Measurements from ENCODE around the gene IL16. TPM values are rescaled to one million over a fixed set of nuclear protein-coding genes. Genes with fewer than 3 reads are reported as not detected.

The IL16 gene
- total and polyA plus RNA-seq, 4 donors: 4.3 to 6.6 (median 5.1) TPM

DNA sequence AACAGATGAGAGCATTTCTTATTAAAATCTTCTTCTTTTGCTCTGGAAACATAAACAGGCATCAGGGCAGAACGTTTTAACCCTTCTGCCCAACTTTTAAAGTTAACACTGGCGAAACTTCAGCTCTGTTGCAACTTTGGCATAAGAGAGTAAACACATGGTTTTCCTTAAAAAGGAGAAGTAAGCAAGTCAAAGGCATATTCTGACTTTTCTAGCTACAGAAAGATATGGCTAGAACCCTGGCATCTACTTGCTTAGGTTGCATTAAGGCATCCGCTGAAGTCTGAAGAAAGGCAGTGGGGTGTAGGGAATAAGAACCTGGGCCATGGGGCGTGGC, 13.3 kb upstream of the IL16 start:
- no peak for DNase-seq (ENCODE audit: low read depth in 4 of 6, low spot score in 6 of 6)
- no peaks in the 10 kb centered on the region for H3K36me3 ChIP-seq (ENCODE audit: control insufficient read depth, insufficient read depth, low read length)
- H3K27me3 ChIP-seq (ENCODE audit: control insufficient read depth, insufficient read depth, low read length): no peaks in the 10 kb centered on the region
- H3K27ac ChIP-seq (ENCODE audit: low read depth, low read length): no peak overlapping the region
- peaks cover 19% of the 10 kb centered on the region for H3K4me1 ChIP-seq (ENCODE audit: control insufficient read depth, insufficient read depth, low read length)
- no peaks in the 10 kb centered on the region for H3K9me3 ChIP-seq (ENCODE audit: control insufficient read depth, insufficient read depth, low read length)
- H3K4me3 ChIP-seq (ENCODE audit: low read depth, low read length): no peak overlapping the region
- WGBS (ENCODE audit: insufficient coverage): 92% methylated on average over 2 of the region's 4 CpGs

DNA sequence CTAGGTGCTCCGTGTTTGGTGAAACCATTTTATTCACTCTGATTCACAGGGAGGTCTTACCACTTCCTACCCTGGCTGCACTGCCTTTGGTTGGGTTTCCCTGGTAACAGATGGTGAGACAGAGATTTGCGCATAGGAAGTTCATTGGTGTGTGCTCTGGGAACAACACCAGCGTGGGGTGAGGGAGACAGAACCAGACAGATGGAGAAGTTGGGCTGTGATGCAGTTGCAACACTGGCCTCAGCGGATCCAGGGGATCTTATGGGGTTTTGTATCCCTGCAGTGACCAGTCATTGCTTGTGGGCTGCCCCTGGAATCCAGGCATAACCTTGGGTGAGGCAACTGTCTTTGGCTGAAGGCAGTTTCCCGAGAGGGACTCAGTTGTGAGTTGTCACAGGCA, 12.5 kb upstream of the IL16 start:
- no peaks in the 10 kb centered on the region for H3K36me3 ChIP-seq (ENCODE audit: control insufficient read depth, insufficient read depth, low read length)
- 68% methylated on average over 4 of the region's 5 CpGs for WGBS (ENCODE audit: insufficient coverage)
- DNase-seq (ENCODE audit: low read depth in 4 of 6, low spot score in 6 of 6): no peak

DNA sequence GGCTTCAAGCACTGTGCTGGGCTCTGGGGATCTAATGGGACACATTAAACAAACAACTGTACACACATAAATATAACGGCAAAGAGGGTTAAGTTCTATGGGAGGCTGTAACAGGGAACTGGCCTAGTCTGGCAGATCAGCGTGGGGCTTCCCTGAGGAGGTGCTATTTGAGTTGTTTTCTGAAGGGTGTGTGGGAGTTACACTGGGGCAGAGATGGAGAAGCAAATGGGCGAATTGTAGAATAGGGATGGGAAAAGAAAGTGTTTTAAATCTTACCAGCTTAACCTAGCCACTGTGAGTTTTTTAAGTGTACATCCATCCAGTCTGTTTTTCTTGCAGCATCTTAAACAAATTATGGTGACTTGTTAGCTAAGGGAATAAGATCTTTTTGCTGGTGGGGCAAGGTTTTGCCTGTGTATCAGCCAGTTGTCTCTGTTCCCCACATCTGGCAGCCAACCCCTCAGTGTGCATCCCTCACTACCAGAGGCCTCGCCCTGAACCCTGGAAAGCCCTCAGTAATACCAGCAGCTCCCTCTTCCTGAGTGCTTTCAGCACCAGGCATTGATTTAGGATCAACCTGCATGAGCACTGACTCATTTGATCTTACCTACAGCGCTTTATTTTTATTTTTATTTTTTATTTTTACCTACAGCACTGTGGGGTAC, 10.9 kb upstream of the IL16 start:
- Histone ChIP-seq H3K4me3 (ENCODE audit: low read depth, low read length) (no peak overlapping the region), H3K27ac (ENCODE audit: low read depth, low read length) (no peak overlapping the region), H3K36me3 (ENCODE audit: control insufficient read depth, insufficient read depth, low read length) (no peaks in the 10 kb centered on the region), H3K4me1 (ENCODE audit: control insufficient read depth, insufficient read depth, low read length) (peaks cover 19% of the 10 kb centered on the region), H3K27me3 (ENCODE audit: control insufficient read depth, insufficient read depth, low read length) (no peaks in the 10 kb centered on the region), H3K9me3 (ENCODE audit: control insufficient read depth, insufficient read depth, low read length) (no peaks in the 10 kb centered on the region)
- 89% methylated on average over 1 of the region's 5 CpGs for WGBS (ENCODE audit: insufficient coverage)
- no peak for DNase-seq (ENCODE audit: low read depth in 4 of 6, low spot score in 6 of 6)

More for the DNA sequence above, 12.5 kb upstream of the IL16 start:
- no peak overlapping the region for H3K4me3 ChIP-seq (ENCODE audit: low read depth, low read length)
- H3K4me1 ChIP-seq (ENCODE audit: control insufficient read depth, insufficient read depth, low read length): peaks cover 19% of the 10 kb centered on the region
- H3K27ac ChIP-seq (ENCODE audit: low read depth, low read length): no peak overlapping the region
- H3K9me3 ChIP-seq (ENCODE audit: control insufficient read depth, insufficient read depth, low read length): no peaks in the 10 kb centered on the region
- no peaks in the 10 kb centered on the region for H3K27me3 ChIP-seq (ENCODE audit: control insufficient read depth, insufficient read depth, low read length)

DNA sequence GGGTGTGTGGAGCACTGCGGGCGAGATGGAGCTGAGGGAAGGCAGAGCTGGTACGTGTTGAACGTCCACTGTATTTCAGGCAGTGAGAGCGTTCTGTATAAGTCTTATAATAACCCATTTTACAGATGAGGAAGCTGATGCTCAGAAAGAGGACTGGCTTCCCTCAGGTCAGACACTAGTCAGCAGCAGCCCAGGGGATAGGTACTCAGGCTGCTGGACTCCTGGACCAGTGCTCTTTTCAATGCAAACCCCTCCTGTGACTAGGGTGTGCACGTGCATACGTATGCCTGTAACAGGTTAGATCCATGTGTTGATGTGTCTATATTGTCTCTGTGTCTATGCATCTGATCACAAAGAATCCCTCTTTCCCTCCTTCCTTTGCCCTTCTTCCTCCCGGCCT, 8.3 kb upstream of the IL16 start:
- no peak for DNase-seq (ENCODE audit: low read depth in 4 of 6, low spot score in 6 of 6)
- no peak overlapping the region for H3K4me3 ChIP-seq (ENCODE audit: low read depth, low read length)
- no peaks in the 10 kb centered on the region for H3K9me3 ChIP-seq (ENCODE audit: control insufficient read depth, insufficient read depth, low read length)
- no peaks in the 10 kb centered on the region for H3K36me3 ChIP-seq (ENCODE audit: control insufficient read depth, insufficient read depth, low read length)
- H3K4me1 ChIP-seq (ENCODE audit: control insufficient read depth, insufficient read depth, low read length): peaks cover 3% of the 10 kb centered on the region
- H3K27me3 ChIP-seq (ENCODE audit: control insufficient read depth, insufficient read depth, low read length): no peaks in the 10 kb centered on the region
- WGBS (ENCODE audit: insufficient coverage): 100% methylated on average over 1 of the region's 8 CpGs
- no peak overlapping the region for H3K27ac ChIP-seq (ENCODE audit: low read depth, low read length)

DNA sequence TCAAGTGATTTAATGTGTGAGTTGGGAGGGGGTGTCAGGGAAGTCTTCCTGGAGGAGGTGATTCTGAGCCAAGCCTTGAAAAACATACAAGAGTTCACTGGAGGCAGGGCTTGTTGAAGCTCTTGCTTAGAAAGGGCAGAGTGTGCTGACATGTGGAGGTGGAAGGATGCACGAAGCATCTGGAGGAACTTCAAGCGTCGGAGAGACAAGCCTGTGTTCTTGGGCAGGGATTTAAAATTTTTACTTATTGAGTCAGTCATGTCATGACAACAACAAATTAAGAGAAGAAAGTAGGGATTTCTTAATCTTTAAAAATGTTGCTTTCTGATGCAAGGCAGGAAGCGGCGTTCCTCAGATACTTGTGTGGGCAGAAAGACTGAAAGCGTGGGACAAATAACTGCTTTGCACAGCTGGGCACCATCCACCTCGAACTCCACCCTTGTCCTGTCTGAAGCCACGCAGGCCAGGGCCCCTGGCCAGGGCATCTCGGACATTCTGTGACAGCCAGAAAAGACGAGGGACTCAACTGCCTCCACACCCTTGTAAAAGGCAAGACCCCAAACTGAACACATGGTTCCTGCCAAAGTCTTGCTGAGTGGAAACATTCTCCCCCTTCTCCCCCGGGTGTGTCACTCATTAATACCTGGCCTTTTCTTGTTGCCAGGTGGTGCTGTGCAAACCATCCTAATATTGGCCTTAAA, 6.9 kb upstream of the IL16 start:
- Histone ChIP-seq H3K4me1 (ENCODE audit: control insufficient read depth, insufficient read depth, low read length) (peaks cover 3% of the 10 kb centered on the region), H3K9me3 (ENCODE audit: control insufficient read depth, insufficient read depth, low read length) (no peaks in the 10 kb centered on the region), H3K27ac (ENCODE audit: low read depth, low read length) (no peak overlapping the region), H3K4me3 (ENCODE audit: low read depth, low read length) (no peak overlapping the region), H3K27me3 (ENCODE audit: control insufficient read depth, insufficient read depth, low read length) (no peaks in the 10 kb centered on the region), H3K36me3 (ENCODE audit: control insufficient read depth, insufficient read depth, low read length) (no peaks in the 10 kb centered on the region)
- no peak for DNase-seq (ENCODE audit: low read depth in 4 of 6, low spot score in 6 of 6)
- 79% methylated on average over 9 of the region's 11 CpGs for WGBS (ENCODE audit: insufficient coverage)

DNA sequence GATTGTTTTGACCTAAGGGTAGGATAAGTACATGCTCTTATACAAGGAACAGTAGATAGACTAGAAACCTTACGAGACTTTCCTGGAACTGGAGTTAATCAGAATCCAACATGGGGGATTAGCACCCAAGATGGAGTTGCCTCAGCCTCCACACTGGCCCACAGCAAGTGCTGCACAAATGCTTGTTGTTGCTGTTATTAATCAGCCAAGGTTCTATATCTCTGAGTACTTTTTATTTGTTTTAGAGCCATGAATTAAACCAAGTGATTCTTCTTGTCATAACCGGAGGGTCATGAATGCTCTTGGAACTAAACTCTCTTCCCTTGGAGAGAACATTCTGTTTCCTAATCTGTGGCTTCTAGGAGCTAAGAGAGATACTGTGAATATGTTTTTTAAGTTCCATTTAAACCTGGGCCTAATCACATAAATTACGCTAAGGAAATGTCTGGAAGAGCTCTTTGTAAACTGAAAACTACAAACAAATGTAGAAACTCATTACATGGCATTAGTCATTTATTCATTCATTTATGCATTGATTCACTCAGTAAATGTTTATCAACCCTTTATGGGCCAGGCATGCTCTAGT, 5.7 kb upstream of the IL16 start:
- no peak overlapping the region for H3K27ac ChIP-seq (ENCODE audit: low read depth, low read length)
- H3K4me3 ChIP-seq (ENCODE audit: low read depth, low read length): no peak overlapping the region
- H3K36me3 ChIP-seq (ENCODE audit: control insufficient read depth, insufficient read depth, low read length): no peaks in the 10 kb centered on the region
- no peak for DNase-seq (ENCODE audit: low read depth in 4 of 6, low spot score in 6 of 6)
- H3K9me3 ChIP-seq (ENCODE audit: control insufficient read depth, insufficient read depth, low read length): no peaks in the 10 kb centered on the region
- peaks cover 15% of the 10 kb centered on the region for H3K4me1 ChIP-seq (ENCODE audit: control insufficient read depth, insufficient read depth, low read length)
- peaks cover 3% of the 10 kb centered on the region for H3K27me3 ChIP-seq (ENCODE audit: control insufficient read depth, insufficient read depth, low read length)
- WGBS (ENCODE audit: insufficient coverage): no CpG with 5 or more reads among the region's 3 CpGs

DNA sequence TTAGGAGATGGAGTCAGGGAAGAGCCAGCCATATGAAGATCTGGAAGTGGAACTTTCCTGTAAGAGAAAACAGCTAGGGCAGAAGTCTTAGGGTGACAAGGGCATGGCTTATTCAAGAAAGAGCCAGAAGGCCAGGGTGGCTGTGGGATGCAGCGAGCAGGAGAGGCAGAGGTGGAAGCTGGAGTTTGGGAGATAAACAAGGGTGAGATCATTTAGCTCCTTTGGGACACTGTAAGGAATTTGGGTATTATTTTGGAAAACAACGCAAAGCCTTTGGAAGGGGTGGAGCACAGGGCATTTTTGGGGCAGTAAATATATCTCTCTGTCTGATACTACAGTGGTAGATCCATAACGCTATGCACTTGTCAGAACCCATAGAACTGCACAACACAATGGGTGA, 5.0 kb upstream of the IL16 start:
- Histone ChIP-seq H3K9me3 (ENCODE audit: control insufficient read depth, insufficient read depth, low read length) (no peaks in the 10 kb centered on the region), H3K4me1 (ENCODE audit: control insufficient read depth, insufficient read depth, low read length) (peaks cover 15% of the 10 kb centered on the region), H3K36me3 (ENCODE audit: control insufficient read depth, insufficient read depth, low read length) (no peaks in the 10 kb centered on the region), H3K4me3 (ENCODE audit: low read depth, low read length) (no peak overlapping the region), H3K27ac (ENCODE audit: low read depth, low read length) (no peak overlapping the region), H3K27me3 (ENCODE audit: control insufficient read depth, insufficient read depth, low read length) (peaks cover 3% of the 10 kb centered on the region)
- DNase-seq (ENCODE audit: low read depth in 4 of 6, low spot score in 6 of 6): no peak
- WGBS (ENCODE audit: insufficient coverage): 100% methylated on average over 2 of the region's 3 CpGs

DNA sequence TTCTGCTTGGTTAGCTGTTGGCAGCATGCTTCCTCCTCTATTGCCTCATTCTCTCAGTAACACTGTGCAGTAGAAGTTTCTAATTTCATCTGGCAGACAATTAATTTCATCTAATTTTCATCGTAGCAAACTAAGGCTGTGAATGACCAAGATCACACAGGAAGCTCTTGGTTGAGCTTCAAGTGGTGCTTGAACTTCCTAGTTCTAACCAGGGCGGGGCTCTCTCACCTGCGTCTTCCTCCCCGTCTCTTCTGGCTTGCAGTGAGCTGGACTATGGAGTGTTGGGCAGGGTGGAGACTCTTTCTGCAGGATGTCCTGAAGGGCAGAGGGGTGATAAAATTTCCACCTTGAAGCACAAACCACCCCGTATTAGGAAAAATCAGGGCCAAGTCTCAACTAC, 2.0 kb upstream of the IL16 start:
- 88% methylated on average over 1 of the region's 5 CpGs for WGBS (ENCODE audit: insufficient coverage)
- H3K9me3 ChIP-seq (ENCODE audit: control insufficient read depth, insufficient read depth, low read length): no peaks in the 10 kb centered on the region
- peaks cover 15% of the 10 kb centered on the region for H3K4me1 ChIP-seq (ENCODE audit: control insufficient read depth, insufficient read depth, low read length)
- H3K36me3 ChIP-seq (ENCODE audit: control insufficient read depth, insufficient read depth, low read length): no peaks in the 10 kb centered on the region
- peaks cover 3% of the 10 kb centered on the region for H3K27me3 ChIP-seq (ENCODE audit: control insufficient read depth, insufficient read depth, low read length)
- H3K4me3 ChIP-seq (ENCODE audit: low read depth, low read length): no peak overlapping the region
- no peak for DNase-seq (ENCODE audit: low read depth in 4 of 6, low spot score in 6 of 6)
- H3K27ac ChIP-seq (ENCODE audit: low read depth, low read length): no peak overlapping the region

DNA sequence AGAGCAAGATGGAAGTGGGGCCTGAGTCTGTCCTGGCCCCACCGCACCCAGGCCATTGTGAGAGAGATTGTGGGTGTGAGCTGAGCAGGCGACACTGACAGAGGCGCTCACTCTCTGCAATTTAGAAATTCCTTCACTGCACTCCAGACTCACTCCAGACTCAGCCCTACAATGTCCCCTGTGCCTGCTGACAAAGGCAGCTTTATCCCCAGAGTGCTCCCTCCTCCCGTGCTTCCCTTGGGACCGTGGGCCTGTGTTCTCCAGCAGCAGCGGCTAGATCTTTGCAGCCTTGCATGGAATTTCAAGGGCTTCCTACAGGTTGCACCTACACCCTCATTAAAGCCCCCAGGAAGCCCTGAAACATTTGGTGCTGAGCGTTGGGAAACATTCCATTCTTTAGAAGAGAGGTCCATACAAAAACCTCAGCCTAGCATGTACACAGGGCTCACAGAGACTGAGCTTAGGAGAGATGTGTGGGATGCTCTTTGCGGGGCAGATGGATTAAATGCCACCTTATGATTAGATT, 1.3 kb upstream of the IL16 start:
- H3K27me3 ChIP-seq (ENCODE audit: control insufficient read depth, insufficient read depth, low read length): peaks cover 3% of the 10 kb centered on the region
- no peaks in the 10 kb centered on the region for H3K36me3 ChIP-seq (ENCODE audit: control insufficient read depth, insufficient read depth, low read length)
- H3K4me3 ChIP-seq (ENCODE audit: low read depth, low read length): no peak overlapping the region
- WGBS (ENCODE audit: insufficient coverage): 12% methylated on average over 3 of the region's 8 CpGs
- H3K27ac ChIP-seq (ENCODE audit: low read depth, low read length): no peak overlapping the region
- H3K4me1 ChIP-seq (ENCODE audit: control insufficient read depth, insufficient read depth, low read length): peaks cover 15% of the 10 kb centered on the region
- DNase-seq (ENCODE audit: low read depth in 4 of 6, low spot score in 6 of 6): peak in 2 of 6 donors; percentile 55 to 66
- H3K9me3 ChIP-seq (ENCODE audit: control insufficient read depth, insufficient read depth, low read length): no peaks in the 10 kb centered on the region

DNA sequence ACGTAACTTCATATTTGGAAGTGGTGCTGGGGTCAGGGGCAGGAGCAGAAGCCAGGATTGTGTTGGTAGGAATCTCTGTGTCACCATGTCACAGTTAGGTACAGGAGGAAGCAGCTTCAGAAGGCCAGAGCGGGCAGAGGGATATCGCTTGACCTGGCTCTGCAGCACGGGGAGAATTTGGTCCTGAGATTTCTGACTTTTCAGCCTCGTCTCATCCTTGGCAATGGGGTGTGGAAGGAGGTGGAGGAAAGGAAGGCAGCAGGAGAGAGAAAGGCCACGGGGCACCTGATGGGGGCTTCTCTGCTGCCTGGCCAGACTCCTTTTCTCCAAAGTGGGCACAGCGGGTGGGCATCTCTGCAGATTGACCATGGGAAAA, 564 bp downstream of the IL16 start:
- DNase-seq (ENCODE audit: low read depth in 4 of 6, low spot score in 6 of 6): no peak
- Histone ChIP-seq H3K9me3 (ENCODE audit: control insufficient read depth, insufficient read depth, low read length) (no peaks in the 10 kb centered on the region), H3K4me3 (ENCODE audit: low read depth, low read length) (no peak overlapping the region), H3K27me3 (ENCODE audit: control insufficient read depth, insufficient read depth, low read length) (peaks cover 3% of the 10 kb centered on the region), H3K36me3 (ENCODE audit: control insufficient read depth, insufficient read depth, low read length) (no peaks in the 10 kb centered on the region), H3K4me1 (ENCODE audit: control insufficient read depth, insufficient read depth, low read length) (peaks cover 15% of the 10 kb centered on the region), H3K27ac (ENCODE audit: low read depth, low read length) (no peak overlapping the region)
- WGBS (ENCODE audit: insufficient coverage): 93% methylated on average over 7 of the region's 7 CpGs
